ENCODE results near the gene ITPR3. TPM values are rescaled to one million over a fixed set of nuclear protein-coding genes. Genes with fewer than 3 reads are reported as not detected.
A peak's percentile ranks its signal among the peaks of the same experiment; 100 is the strongest.

Gene ITPR3
- total RNA-seq, 2 experiments from 2014 or later: 42.6 to 42.9 TPM

- intact Hi-C loops (cut with DNase I, micrococcal nuclease): no loop called here
- H3K4me1 Mint-ChIP-seq: peaks cover 3% of the 10 kb centered on the region
- ChIA-PET POLR2A (no interaction called here), CTCF (no interaction called here)
- H3K27me3 Mint-ChIP-seq: peaks cover 2% of the 10 kb centered on the region
- H3K27ac Mint-ChIP-seq: no peak overlapping the region
- H3K36me3 Mint-ChIP-seq (ENCODE audit: low read depth): no peaks in the 10 kb centered on the region
- peaks cover 5% of the 10 kb centered on the region for H3K9me3 Mint-ChIP-seq (ENCODE audit: low read depth)
- DNase-seq (no peak), ATAC-seq (no peak)
- no peak overlapping the region for H3K4me3 Mint-ChIP-seq
Measured at GRCh38 chr6:33602180-33602579, 18.9 kb upstream of the ITPR3 start.

GRCh38 chr6:33604941-33605854 is 15.9 kb upstream of the ITPR3 start:
- Mint-ChIP-seq H3K27ac (no peak overlapping the region), H3K9me3 (ENCODE audit: low read depth) (peaks cover 5% of the 10 kb centered on the region), H3K4me3 (no peak overlapping the region), H3K36me3 (ENCODE audit: low read depth) (no peaks in the 10 kb centered on the region), H3K4me1 (no peaks in the 10 kb centered on the region), H3K27me3 (peaks cover 2% of the 10 kb centered on the region)
- no peak for ATAC-seq
- intact Hi-C loops (cut with DNase I, micrococcal nuclease): no loop called here
- ChIA-PET CTCF (interaction anchor here (1.0 kb wide), 1 partner anchor 174 kb away, joined by 3 read pairs; no protein-coding TSS in a partner anchor), POLR2A (no interaction called here)
- DNase-seq: no peak

GRCh38 chr6:33606642-33607041 is 14.5 kb upstream of the ITPR3 start:
- no peak overlapping the region for H3K4me3 Mint-ChIP-seq
- H3K27me3 Mint-ChIP-seq: peaks cover 2% of the 10 kb centered on the region
- peaks cover 5% of the 10 kb centered on the region for H3K9me3 Mint-ChIP-seq (ENCODE audit: low read depth)
- DNase-seq (no peak), ATAC-seq (no peak)
- no peak overlapping the region for H3K27ac Mint-ChIP-seq
- H3K4me1 Mint-ChIP-seq: no peaks in the 10 kb centered on the region
- POLR2A ChIA-PET: no interaction called here
- intact Hi-C loops (cut with DNase I, micrococcal nuclease): loop anchor here in 1 of 2 experiments (1.0 kb wide), 2 partner anchors 16 to 21 kb away; no protein-coding TSS in a partner anchor
- H3K36me3 Mint-ChIP-seq (ENCODE audit: low read depth): no peaks in the 10 kb centered on the region
- CTCF ChIA-PET: interaction anchor here (1.0 to 2.9 kb wide), 3 partner anchors 14 to 96 kb away, joined by 3 to 22 read pairs (median 4); partner anchors contain the start of gene ITPR3

- peaks cover 5% of the 10 kb centered on the region for H3K9me3 Mint-ChIP-seq (ENCODE audit: low read depth)
- H3K27me3 Mint-ChIP-seq: peaks cover 2% of the 10 kb centered on the region
- H3K4me3 Mint-ChIP-seq: no peak overlapping the region
- ChIA-PET POLR2A (no interaction called here), CTCF (interaction anchor here (0.6 to 2.9 kb wide), 18 partner anchors 9 to 417 kb away, joined by 3 to 22 read pairs (median 4); partner anchors contain the start of gene ITPR3)
- no peak for ATAC-seq
- intact Hi-C loops (cut with DNase I, micrococcal nuclease): loop anchor here in 1 of 2 experiments (1.0 kb wide), 2 partner anchors 17 to 22 kb away; no protein-coding TSS in a partner anchor
- no peak overlapping the region for H3K27ac Mint-ChIP-seq
- H3K36me3 Mint-ChIP-seq (ENCODE audit: low read depth): no peaks in the 10 kb centered on the region
- DNase-seq: no peak
- H3K4me1 Mint-ChIP-seq: no peaks in the 10 kb centered on the region
Measured at GRCh38 chr6:33607126-33607783, 13.9 kb upstream of the ITPR3 start.

GRCh38 chr6:33607784-33608161 is 13.3 kb upstream of the ITPR3 start:
- ATAC-seq (peak; percentile 88), DNase-seq (peak; percentile 76)
- intact Hi-C loops (cut with DNase I, micrococcal nuclease): loop anchor here in 1 of 2 experiments (1.0 kb wide), 2 partner anchors 17 to 22 kb away; no protein-coding TSS in a partner anchor
- POLR2A ChIA-PET: interaction anchor here (0.5 kb wide), 1 partner anchor 284 kb away, joined by 6 read pairs; no protein-coding TSS in a partner anchor
- peaks cover 2% of the 10 kb centered on the region for H3K27me3 Mint-ChIP-seq
- no peak overlapping the region for H3K27ac Mint-ChIP-seq
- peaks cover 5% of the 10 kb centered on the region for H3K9me3 Mint-ChIP-seq (ENCODE audit: low read depth)
- no peak overlapping the region for H3K4me3 Mint-ChIP-seq
- H3K36me3 Mint-ChIP-seq (ENCODE audit: low read depth): no peaks in the 10 kb centered on the region
- H3K4me1 Mint-ChIP-seq: no peaks in the 10 kb centered on the region
- CTCF ChIA-PET: interaction anchor here (0.7 to 2.9 kb wide), 19 partner anchors 10 to 417 kb away, joined by 3 to 22 read pairs (median 4); partner anchors contain the start of gene ITPR3

- H3K36me3 Mint-ChIP-seq (ENCODE audit: low read depth): no peaks in the 10 kb centered on the region
- H3K27ac Mint-ChIP-seq: no peak overlapping the region
- H3K9me3 Mint-ChIP-seq (ENCODE audit: low read depth): peaks cover 5% of the 10 kb centered on the region
- H3K4me3 Mint-ChIP-seq: no peak overlapping the region
- intact Hi-C loops (cut with DNase I, micrococcal nuclease): no loop called here
- no peaks in the 10 kb centered on the region for H3K4me1 Mint-ChIP-seq
- ATAC-seq (no peak), DNase-seq (no peak)
- ChIA-PET POLR2A (no interaction called here), CTCF (interaction anchor here (2.3 to 2.4 kb wide), 2 partner anchors 19 to 24 kb away, joined by 9 to 13 read pairs; no protein-coding TSS in a partner anchor)
- H3K27me3 Mint-ChIP-seq: peaks cover 2% of the 10 kb centered on the region
Measured at GRCh38 chr6:33609019-33609418, 12.1 kb upstream of the ITPR3 start.

GRCh38 chr6:33609528-33609927 is 11.6 kb upstream of the ITPR3 start:
- no peak overlapping the region for H3K27ac Mint-ChIP-seq
- H3K36me3 Mint-ChIP-seq (ENCODE audit: low read depth): no peaks in the 10 kb centered on the region
- ChIA-PET CTCF (no interaction called here), POLR2A (no interaction called here)
- intact Hi-C loops (cut with DNase I, micrococcal nuclease): no loop called here
- no peak overlapping the region for H3K4me3 Mint-ChIP-seq
- H3K27me3 Mint-ChIP-seq: peaks cover 2% of the 10 kb centered on the region
- no peaks in the 10 kb centered on the region for H3K4me1 Mint-ChIP-seq
- H3K9me3 Mint-ChIP-seq (ENCODE audit: low read depth): peaks cover 5% of the 10 kb centered on the region
- DNase-seq: no peak
- ATAC-seq: no peak

- CTCF ChIA-PET: interaction anchor here (0.7 kb wide), 1 partner anchor 1756 kb away, joined by 3 read pairs; no protein-coding TSS in a partner anchor
Measured at GRCh38 chr6:33610067-33610466, 11.1 kb upstream of the ITPR3 start.

GRCh38 chr6:33610779-33611732 is 10.1 kb upstream of the ITPR3 start:
- H3K27ac Mint-ChIP-seq: no peak overlapping the region

More at GRCh38 chr6:33610067-33610466, 11.1 kb upstream of the ITPR3 start:
- Mint-ChIP-seq H3K27ac (no peak overlapping the region), H3K9me3 (ENCODE audit: low read depth) (peaks cover 3% of the 10 kb centered on the region), H3K27me3 (peaks cover 2% of the 10 kb centered on the region), H3K36me3 (ENCODE audit: low read depth) (no peaks in the 10 kb centered on the region), H3K4me3 (no peak overlapping the region), H3K4me1 (no peaks in the 10 kb centered on the region)
- ATAC-seq (no peak), DNase-seq (no peak)
- intact Hi-C loops (cut with DNase I, micrococcal nuclease): no loop called here
- POLR2A ChIA-PET: no interaction called here

GRCh38 chr6:33613146-33613794 is 7.9 kb upstream of the ITPR3 start:
- no peaks in the 10 kb centered on the region for H3K9me3 Mint-ChIP-seq (ENCODE audit: low read depth)
- ATAC-seq (no peak), DNase-seq (no peak)
- no peaks in the 10 kb centered on the region for H3K36me3 Mint-ChIP-seq (ENCODE audit: low read depth)
- POLR2A ChIA-PET: no interaction called here
- H3K4me1 Mint-ChIP-seq: no peaks in the 10 kb centered on the region
- CTCF ChIA-PET: interaction anchor here (0.9 to 2.7 kb wide), 2 partner anchors 27 to 98 kb away, joined by 3 to 11 read pairs; partner anchors contain the start of gene UQCC2
- no peak overlapping the region for H3K4me3 Mint-ChIP-seq
- no peaks in the 10 kb centered on the region for H3K27me3 Mint-ChIP-seq
- intact Hi-C loops (cut with DNase I, micrococcal nuclease): no loop called here
- no peak overlapping the region for H3K27ac Mint-ChIP-seq

More at GRCh38 chr6:33610779-33611732, 10.1 kb upstream of the ITPR3 start:
- Mint-ChIP-seq H3K4me1 (no peaks in the 10 kb centered on the region), H3K36me3 (ENCODE audit: low read depth) (no peaks in the 10 kb centered on the region), H3K27me3 (no peaks in the 10 kb centered on the region), H3K9me3 (ENCODE audit: low read depth) (no peaks in the 10 kb centered on the region), H3K4me3 (no peak overlapping the region)
- intact Hi-C loops (cut with DNase I, micrococcal nuclease): no loop called here
- ATAC-seq (no peak), DNase-seq (no peak)
- CTCF ChIA-PET: interaction anchor here (0.7 to 2.7 kb wide), 5 partner anchors 19 to 1755 kb away, joined by 3 to 11 read pairs (median 3); no protein-coding TSS in a partner anchor
- POLR2A ChIA-PET: no interaction called here

Data from activated CD4-positive, alpha-beta T cell treated with anti-CD3 and anti-CD28 coated beads for 36 hours (primary cell).